Stimulated activated CD8-positive, alpha-beta memory T cell treated with anti-CD3 and anti-CD28 coated beads, Interleukin-12 subunit alpha, Interleukin-12 subunit beta, amount 100 ng/mL, for 24 hours (primary cell): ENCODE results near the gene CDH16.
"Not testable (repeated sequence)": the region's sequence is repeated elsewhere in the genome, so short reads cannot be mapped to it uniquely, and the experiment has no call there.

ENCODE experiments used
- DNase-seq: peaks from one replicate; pipeline ENCODE4 v3.0.0-alpha.2; 2020; ENCODE audit errors: extremely low read depth

CDH16 gene

GRCh38 chr16:66872559-66872942 lies 46.1 kb downstream of the CDH16 start:
- no peak for DNase-seq

GRCh38 chr16:66871840-66872239 lies 46.8 kb downstream of the CDH16 start:
- DNase-seq, result no peak

GRCh38 chr16:66871363-66871762 lies 47.3 kb downstream of the CDH16 start:
- DNase-seq, result not testable (repeated sequence)

- DNase-seq, result no peak
Measured at GRCh38 chr16:66869424-66869823, 49.3 kb downstream of the CDH16 start.

GRCh38 chr16:66863707-66864106 lies 55.0 kb downstream of the CDH16 start:
- no peak for DNase-seq

GRCh38 chr16:66862023-66862520 lies 56.6 kb downstream of the CDH16 start:
- no peak for DNase-seq

- no peak for DNase-seq
Measured at GRCh38 chr16:66859397-66860068, 59.2 kb downstream of the CDH16 start.

- no peak for DNase-seq
Measured at GRCh38 chr16:66858740-66859396, 59.8 kb downstream of the CDH16 start.
